Head of caudate nucleus (tissue), 42 donors: ENCODE results near the gene CADPS2.
A peak's percentile ranks its signal among the peaks of the same experiment; 100 is the strongest.

Experiments
- DNase-seq, 42 donors: peaks; one replicate each; pipeline versions ENCODE4 v3.0.0 to v3.0.0-alpha.2; 2020 to 2021; ENCODE audit warnings: mixed read lengths in 7 of 42
- intact Hi-C: fragments of 100-400 bp; cut with DNase I; formaldehyde crosslinking; loops from one replicate; pipeline ENCODE4 v1.15.0; 2022

The CADPS2 gene

GRCh38 chr7:122379491-122379890 lies 506.8 kb downstream of the CADPS2 start:
- no peak for DNase-seq
- intact Hi-C loops = no loop called here

GRCh38 chr7:122369756-122370155 lies 516.5 kb downstream of the CADPS2 start:
- DNase-seq = no peak
- intact Hi-C loops = no loop called here

GRCh38 chr7:122364761-122365280 lies 521.4 kb downstream of the CADPS2 start:
- no peak for DNase-seq
- intact Hi-C loops = no loop called here

- no peak for DNase-seq
- intact Hi-C loops = no loop called here
These were observed 523.1 kb downstream of the CADPS2 start for GRCh38 chr7:122363144-122363543.

GRCh38 chr7:122362473-122362872 lies 523.8 kb downstream of the CADPS2 start:
- intact Hi-C loops = no loop called here
- DNase-seq = no peak

GRCh38 chr7:122354656-122355055 lies 531.6 kb downstream of the CADPS2 start:
- intact Hi-C loops = no loop called here
- no peak for DNase-seq

GRCh38 chr7:122352454-122352853 lies 533.8 kb downstream of the CADPS2 start:
- intact Hi-C loops = no loop called here
- no peak for DNase-seq

- intact Hi-C loops = no loop called here
- no peak for DNase-seq
These were observed 535.6 kb downstream of the CADPS2 start for GRCh38 chr7:122350701-122351100.

GRCh38 chr7:122344303-122344620 lies 542.0 kb downstream of the CADPS2 start:
- intact Hi-C loops = no loop called here
- DNase-seq = no peak

GRCh38 chr7:122343601-122344302 lies 542.5 kb downstream of the CADPS2 start:
- DNase-seq = no peak
- intact Hi-C loops = no loop called here

- intact Hi-C loops = no loop called here
- DNase-seq = no peak
These were observed 545.8 kb downstream of the CADPS2 start for GRCh38 chr7:122340427-122340826.

GRCh38 chr7:122339145-122339904 lies 546.9 kb downstream of the CADPS2 start:
- intact Hi-C loops = no loop called here
- DNase-seq = no peak

- intact Hi-C loops = no loop called here
- DNase-seq = no peak
These were observed 549.2 kb downstream of the CADPS2 start for GRCh38 chr7:122337011-122337410.

GRCh38 chr7:122329145-122329802 lies 557.0 kb downstream of the CADPS2 start:
- peak in 15 of 42 donors; percentile 10 to 60 (median 26) for DNase-seq
- intact Hi-C loops = no loop called here

GRCh38 chr7:122327969-122328368 lies 558.3 kb downstream of the CADPS2 start:
- DNase-seq = no peak
- intact Hi-C loops = no loop called here

GRCh38 chr7:122316467-122317388 lies 569.5 kb downstream of the CADPS2 start:
- DNase-seq = peak in 4 of 42 donors; percentile 10 to 42 (median 26)
- intact Hi-C loops = no loop called here

GRCh38 chr7:122315507-122316466 lies 570.5 kb downstream of the CADPS2 start:
- no peak for DNase-seq
- intact Hi-C loops = no loop called here

- intact Hi-C loops = no loop called here
- no peak for DNase-seq
These were observed 572.0 kb downstream of the CADPS2 start for GRCh38 chr7:122314284-122314683.
